Measurements from ENCODE around the gene EXT2.

GRCh38 chr11:44203270-44204043, 108.0 kb downstream of the EXT2 start:
- TF ChIP-seq CTCF (IDR thresholded peaks at IDR 0.05) (no peak), POLR2AphosphoS5 (IDR thresholded peaks at IDR 0.05; ENCODE audit: low read depth, low read length) (no peak), USF2 (IDR thresholded peaks at IDR 0.05; ENCODE audit: borderline replicate concordance, low read depth, low read length) (no peak), EZH2phosphoT487 (IDR thresholded peaks at IDR 0.05; ENCODE audit: borderline replicate concordance, low read depth) (no peak), ELF1 (IDR thresholded peaks at IDR 0.05) (no peak)
